ENCODE data around the gene BRD1. TPM values are rescaled to one million over a fixed set of nuclear protein-coding genes. Genes with fewer than 3 reads are reported as not detected.

The BRD1 gene
- polyA plus RNA-seq, 3 donors = 0.61 to 13.8 (median 0.86) TPM

GRCh38 chr22:49753276-49753890, 74.3 kb downstream of the BRD1 start:
- H3K36me3 ChIP-seq (replicated peaks in 1 of 2; ENCODE audit: control insufficient read depth in 1 of 2, insufficient read depth in 2 of 2, low read length in 2 of 2) = no peaks in the 10 kb centered on the region
- WGBS (ENCODE audit: insufficient coverage) = 92% methylated on average over 12 of the region's 20 CpGs
- H3K9me3 ChIP-seq (replicated peaks in 1 of 2; ENCODE audit: control insufficient read depth in 1 of 2, insufficient read depth in 1 of 2, low read length in 2 of 2) = peaks cover 0 to 8% of the 10 kb centered on the region in 2 donors
- H3K4me2 ChIP-seq (replicated peaks; ENCODE audit: extremely low read depth, low read length, poor library complexity, severe bottlenecking) = no peak overlapping the region
- H3K9me3 Mint-ChIP-seq = peaks cover under 1 to 12% (median 5%) of the 10 kb centered on the region in 7 donors
- H2AFZ ChIP-seq (ENCODE audit: insufficient read depth, low read depth, low read length, poor library complexity, severe bottlenecking) = no peak overlapping the region
- H3K36me3 Mint-ChIP-seq = no peaks in the 10 kb centered on the region
- no peak for TF ChIP-seq CTCF (IDR thresholded peaks at IDR 0.05)
- H3K4me3 ChIP-seq (replicated peaks in 1 of 3; ENCODE audit: low read depth in 2 of 3, low read length in 3 of 3) = no peak overlapping the region
- H3K79me2 ChIP-seq (ENCODE audit: insufficient read depth, low read length) = no peaks in the 10 kb centered on the region
- no peak overlapping the region for H3K4me3 Mint-ChIP-seq
- H3K27me3 ChIP-seq (ENCODE audit: control insufficient read depth in 2 of 2, insufficient read depth in 2 of 2, low read length in 2 of 2) = no peaks in the 10 kb centered on the region
- no peak for DNase-seq
- no peaks in the 10 kb centered on the region for H3K4me1 Mint-ChIP-seq
- H4K20me1 ChIP-seq (ENCODE audit: insufficient read depth, low read length) = no peaks in the 10 kb centered on the region
- intact Hi-C loops (cut with micrococcal nuclease) = no loop called here
- no peak overlapping the region for H3K27ac Mint-ChIP-seq
- peaks cover 0 to 4% (median 2%) of the 10 kb centered on the region in 3 donors for H3K27me3 Mint-ChIP-seq (ENCODE audit: low read depth in 3 of 3)
- H3K4me1 ChIP-seq (ENCODE audit: control insufficient read depth in 1 of 2, insufficient read depth in 2 of 2, low read length in 2 of 2) = no peaks in the 10 kb centered on the region
- no peak overlapping the region for H3K9ac ChIP-seq (ENCODE audit: insufficient read depth, low read length, poor library complexity, severe bottlenecking)
- no peak overlapping the region for H3K27ac ChIP-seq (ENCODE audit: low read depth in 1 of 2, low read length in 2 of 2)

GRCh38 chr22:49752598-49753091, 75.0 kb downstream of the BRD1 start:
- Mint-ChIP-seq H3K36me3 (no peaks in the 10 kb centered on the region), H3K4me1 (no peaks in the 10 kb centered on the region), H3K9me3 (peaks cover 6 to 17% (median 9%) of the 10 kb centered on the region in 7 donors), H3K27ac (no peak overlapping the region), H3K27me3 (ENCODE audit: low read depth in 3 of 3) (peaks cover 0 to 6% (median 2%) of the 10 kb centered on the region in 3 donors), H3K4me3 (no peak overlapping the region)
- no peaks in the 10 kb centered on the region for H3K36me3 ChIP-seq (replicated peaks in 1 of 2; ENCODE audit: control insufficient read depth in 1 of 2, insufficient read depth in 2 of 2, low read length in 2 of 2)
- H3K27ac ChIP-seq (ENCODE audit: low read depth in 1 of 2, low read length in 2 of 2) = no peak overlapping the region
- no peak overlapping the region for H3K4me2 ChIP-seq (replicated peaks; ENCODE audit: extremely low read depth, low read length, poor library complexity, severe bottlenecking)
- WGBS (ENCODE audit: insufficient coverage) = 81% methylated on average over 21 of the region's 21 CpGs
- TF ChIP-seq CTCF (IDR thresholded peaks at IDR 0.05) = no peak
- no peaks in the 10 kb centered on the region for H3K4me1 ChIP-seq (ENCODE audit: control insufficient read depth in 1 of 2, insufficient read depth in 2 of 2, low read length in 2 of 2)
- no peaks in the 10 kb centered on the region for H3K79me2 ChIP-seq (ENCODE audit: insufficient read depth, low read length)
- no peak overlapping the region for H3K9ac ChIP-seq (ENCODE audit: insufficient read depth, low read length, poor library complexity, severe bottlenecking)
- DNase-seq = no peak
- intact Hi-C loops (cut with micrococcal nuclease) = no loop called here
- H2AFZ ChIP-seq (ENCODE audit: insufficient read depth, low read depth, low read length, poor library complexity, severe bottlenecking) = no peak overlapping the region
- H3K4me3 ChIP-seq (replicated peaks in 1 of 3; ENCODE audit: low read depth in 2 of 3, low read length in 3 of 3) = no peak overlapping the region
- no peaks in the 10 kb centered on the region for H3K27me3 ChIP-seq (ENCODE audit: control insufficient read depth in 2 of 2, insufficient read depth in 2 of 2, low read length in 2 of 2)
- peaks cover 7 to 11% of the 10 kb centered on the region in 2 donors for H3K9me3 ChIP-seq (replicated peaks in 1 of 2; ENCODE audit: control insufficient read depth in 1 of 2, insufficient read depth in 1 of 2, low read length in 2 of 2)
- H4K20me1 ChIP-seq (ENCODE audit: insufficient read depth, low read length) = no peaks in the 10 kb centered on the region

Data from CD14-positive monocyte (primary cell).